HepG2 (cell line): ENCODE results near the gene PSMA7. TPM values are rescaled to one million over a fixed set of nuclear protein-coding genes. Genes with fewer than 3 reads are reported as not detected.

ENCODE experiments used
- ETV6 ChIP-seq: sonication (generic); formaldehyde crosslinking; conservative IDR thresholded peaks from 2 replicates; pipeline ENCODE4 v1.4.0; 2020; ENCODE audit warnings: missing genetic modification reagents
- GABPA ChIP-seq, 2 experiments: IDR thresholded peaks; 2 replicates each; pipeline ENCODE4 v1.6.1; 2011 to 2016; ENCODE audit warnings: low read depth in 2 of 2, low read length in 1 of 2, missing biosample characterization in 1 of 2, missing genetic modification characterization in 1 of 2
- GFI1 ChIP-seq: sonication (generic); formaldehyde crosslinking; IDR thresholded peaks from 2 replicates; pipeline ENCODE4 v1.5.0; 2020; ENCODE audit warnings: missing genetic modification reagents, mild to moderate bottlenecking, borderline replicate concordance
- HHEX ChIP-seq: IDR thresholded peaks from 2 replicates; pipeline ENCODE4 v1.6.1; 2016; ENCODE audit warnings: control low read depth
- MXI1 ChIP-seq: IDR thresholded peaks from 3 replicates; pipeline ENCODE4 v1.6.1; 2012; ENCODE audit warnings: low read depth, low read length, inconsistent platforms, borderline replicate concordance
- NFKBIZ ChIP-seq: IDR thresholded peaks from 2 replicates; pipeline ENCODE4 v1.6.1; 2018; ENCODE audit warnings: missing genetic modification reagents, missing compliant biosample characterization
- SKI ChIP-seq: fragments of 450-650 bp; IDR thresholded peaks from one replicate; pipeline ENCODE4 v1.6.1; 2018; ENCODE audit warnings: mild to moderate bottlenecking; ENCODE audit not compliant: partially characterized antibody
- THYN1 ChIP-seq: sonication (generic); formaldehyde crosslinking; IDR thresholded peaks from 2 replicates; pipeline ENCODE4 v1.8.1; 2023; ENCODE audit warnings: low read depth, mild to moderate bottlenecking, moderate library complexity, missing genetic modification reagents, borderline replicate concordance
- ZFP36 ChIP-seq: fragments of 150-350 bp; IDR thresholded peaks from 2 replicates; pipeline ENCODE4 v1.6.1; 2018; ENCODE audit warnings: borderline replicate concordance, low read length, low read depth; ENCODE audit not compliant: partially characterized antibody
- ZNF557 ChIP-seq: sonication (generic); formaldehyde crosslinking; IDR thresholded peaks from 2 replicates; pipeline ENCODE4 v1.4.0; 2020; ENCODE audit warnings: missing genetic modification reagents
- ZNF570 ChIP-seq: sonication (generic); formaldehyde crosslinking; IDR thresholded peaks from 2 replicates; pipeline ENCODE4 v1.4.0; 2020; ENCODE audit warnings: mild to moderate bottlenecking, missing genetic modification reagents, borderline replicate concordance
- ZNF660 ChIP-seq: sonication (generic); formaldehyde crosslinking; IDR thresholded peaks from 2 replicates; pipeline ENCODE4 v1.5.1; 2020; ENCODE audit warnings: mild to moderate bottlenecking, low read depth, missing genetic modification reagents, borderline replicate concordance
- ZNF713 ChIP-seq: sonication (generic); formaldehyde crosslinking; IDR thresholded peaks from 2 replicates; pipeline ENCODE4 v1.4.0; 2020; ENCODE audit warnings: mild to moderate bottlenecking, missing genetic modification reagents
- ZNF782 ChIP-seq: sonication (generic); formaldehyde crosslinking; IDR thresholded peaks from 2 replicates; pipeline ENCODE4 v1.4.0; 2020; ENCODE audit warnings: missing genetic modification reagents, mild to moderate bottlenecking, borderline replicate concordance
- ZNF83 ChIP-seq: sonication (generic); formaldehyde crosslinking; IDR thresholded peaks from 2 replicates; pipeline ENCODE4 v1.4.0; 2020; ENCODE audit warnings: missing genetic modification reagents, mild to moderate bottlenecking, borderline replicate concordance
- ZNF850 ChIP-seq: sonication (generic); formaldehyde crosslinking; conservative IDR thresholded peaks from 2 replicates; pipeline ENCODE4 v1.9.0; 2021; ENCODE audit warnings: mild to moderate bottlenecking, missing genetic modification reagents
- polyA plus RNA-seq, 8 experiments: library from polyadenylated mRNA; depleted of rRNA in 3 of 8; stranded (reverse) in 7 of 8; unstranded in 1 of 8; fragments of >200 nt; fragmentation: Illumina TruSeq in 4 of 8; extraction: Trizol in 4 of 8; gene quantifications; 2 replicates each; pipeline versions ENCODE4 v1.2.1 to v1.2.3, GENCODE V29; 2011 to 2016; ENCODE audit warnings: low read depth in 4 of 8, missing spikeins in 1 of 8, mixed read lengths in 1 of 8; ENCODE audit not compliant: insufficient read depth in 1 of 8
- total RNA-seq, 5 experiments: library from RNA; depleted of rRNA; stranded (reverse); fragments of >200 nt; fragmentation: Illumina TruSeq; extraction: Trizol; gene quantifications; 2 replicates each; pipeline ENCODE4 v1.2.3, GENCODE V29; 2016; ENCODE audit warnings: low read depth in 1 of 5
- TF ChIP-seq, protein P1 (sequence below): sonication (generic); formaldehyde crosslinking; IDR thresholded peaks from 2 replicates; pipeline ENCODE4 v1.5.0; 2020; ENCODE audit warnings: mild to moderate bottlenecking, missing genetic modification reagents
- TF ChIP-seq, protein P2 (sequence below): sonication (generic); formaldehyde crosslinking; IDR thresholded peaks from 2 replicates; pipeline ENCODE4 v1.5.0; 2020; ENCODE audit warnings: missing genetic modification reagents, mild to moderate bottlenecking, borderline replicate concordance
- TF ChIP-seq, protein P3 (sequence below): sonication (generic); formaldehyde crosslinking; IDR thresholded peaks from 2 replicates; pipeline ENCODE4 v1.4.0; 2020; ENCODE audit warnings: low read depth, missing genetic modification reagents
- TF ChIP-seq, protein P4 (sequence below): sonication (generic); formaldehyde crosslinking; IDR thresholded peaks from 2 replicates; pipeline ENCODE4; 2020; ENCODE audit warnings: missing genetic modification reagents, mild to moderate bottlenecking, borderline replicate concordance

PSMA7 gene
- total and polyA plus RNA-seq, 2 of the 13 experiments (the other 11 are each of a cell fraction or from before 2014, with no cell fraction given) = 531 to 631 TPM

DNA sequence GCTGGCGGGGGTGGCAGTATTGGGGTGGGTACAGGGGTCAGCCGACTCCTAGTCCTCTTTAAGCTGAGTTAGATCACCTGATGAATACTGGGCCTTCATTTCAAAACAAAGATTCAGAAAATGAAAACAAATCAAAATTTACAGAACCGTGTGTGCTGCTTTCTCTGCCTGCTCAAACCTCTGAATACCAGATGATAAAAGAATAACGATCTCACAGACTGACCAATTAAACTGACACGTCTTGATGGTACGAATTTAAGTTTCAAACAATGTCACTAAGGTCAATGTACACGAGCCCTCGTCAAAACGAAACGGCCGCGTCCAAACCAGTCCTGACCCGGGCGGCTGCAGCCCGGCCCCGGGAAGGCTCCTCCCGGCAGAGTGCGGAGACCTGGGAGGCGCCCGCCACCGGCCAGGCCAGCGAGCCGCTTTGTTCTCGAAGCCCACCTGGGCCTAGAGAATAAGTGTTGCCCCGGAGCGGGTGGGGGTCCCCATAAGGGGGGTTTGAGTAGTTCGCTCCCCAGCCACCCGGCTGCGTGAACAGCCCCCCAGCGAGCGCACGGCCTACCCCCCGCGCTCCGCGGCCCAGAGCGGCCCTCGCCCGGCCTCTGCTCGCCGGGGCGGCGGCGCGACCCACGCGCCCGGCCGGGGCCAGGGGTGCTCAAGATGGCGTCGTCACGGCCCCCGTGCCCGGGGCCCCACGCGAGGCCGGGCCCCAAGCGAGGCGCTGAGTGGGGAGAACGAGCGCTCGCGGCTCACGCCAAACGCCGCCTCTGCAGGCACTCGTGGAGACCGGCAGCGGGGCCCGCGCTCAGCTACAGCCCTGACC is 728 bp downstream of the PSMA7 start (continued):
- TF ChIP-seq ZNF557 (CRISPR knock-in tag) (no peak), ZNF570 (CRISPR knock-in tag) (no peak), GABPA (IDR thresholded peaks at IDR 0.05; ENCODE audit: low read depth, low read length) (no peak), GABPA (CRISPR knock-in tag; IDR thresholded peaks at IDR 0.05; ENCODE audit: low read depth) (no peak), GFI1 (CRISPR knock-in tag) (no peak), ZNF660 (CRISPR knock-in tag) (no peak), NFKBIZ (CRISPR knock-in tag) (no peak), ZNF83 (CRISPR knock-in tag) (0 out of 2 replicates have a peak, but pooled peaks have one; percentile 17), ZNF713 (CRISPR knock-in tag) (no peak), THYN1 (CRISPR knock-in tag) (no peak), SKI (no peak), ZFP36 (no peak), HHEX (CRISPR knock-in tag) (no peak), ZNF850 (CRISPR knock-in tag) (no peak), ZNF782 (CRISPR knock-in tag) (no peak), ETV6 (CRISPR knock-in tag) (no peak), MXI1 (no peak)
- TF ChIP-seq, protein P1, sequence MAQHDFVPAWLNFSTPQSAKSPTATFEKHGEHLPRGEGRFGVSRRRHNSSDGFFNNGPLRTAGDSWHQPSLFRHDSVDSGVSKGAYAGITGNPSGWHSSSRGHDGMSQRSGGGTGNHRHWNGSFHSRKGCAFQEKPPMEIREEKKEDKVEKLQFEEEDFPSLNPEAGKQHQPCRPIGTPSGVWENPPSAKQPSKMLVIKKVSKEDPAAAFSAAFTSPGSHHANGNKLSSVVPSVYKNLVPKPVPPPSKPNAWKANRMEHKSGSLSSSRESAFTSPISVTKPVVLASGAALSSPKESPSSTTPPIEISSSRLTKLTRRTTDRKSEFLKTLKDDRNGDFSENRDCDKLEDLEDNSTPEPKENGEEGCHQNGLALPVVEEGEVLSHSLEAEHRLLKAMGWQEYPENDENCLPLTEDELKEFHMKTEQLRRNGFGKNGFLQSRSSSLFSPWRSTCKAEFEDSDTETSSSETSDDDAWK (CRISPR knock-in tag) = no peak
- TF ChIP-seq, protein P2, sequence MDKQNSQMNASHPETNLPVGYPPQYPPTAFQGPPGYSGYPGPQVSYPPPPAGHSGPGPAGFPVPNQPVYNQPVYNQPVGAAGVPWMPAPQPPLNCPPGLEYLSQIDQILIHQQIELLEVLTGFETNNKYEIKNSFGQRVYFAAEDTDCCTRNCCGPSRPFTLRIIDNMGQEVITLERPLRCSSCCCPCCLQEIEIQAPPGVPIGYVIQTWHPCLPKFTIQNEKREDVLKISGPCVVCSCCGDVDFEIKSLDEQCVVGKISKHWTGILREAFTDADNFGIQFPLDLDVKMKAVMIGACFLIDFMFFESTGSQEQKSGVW (CRISPR knock-in tag) = no peak
- TF ChIP-seq, protein P3, sequence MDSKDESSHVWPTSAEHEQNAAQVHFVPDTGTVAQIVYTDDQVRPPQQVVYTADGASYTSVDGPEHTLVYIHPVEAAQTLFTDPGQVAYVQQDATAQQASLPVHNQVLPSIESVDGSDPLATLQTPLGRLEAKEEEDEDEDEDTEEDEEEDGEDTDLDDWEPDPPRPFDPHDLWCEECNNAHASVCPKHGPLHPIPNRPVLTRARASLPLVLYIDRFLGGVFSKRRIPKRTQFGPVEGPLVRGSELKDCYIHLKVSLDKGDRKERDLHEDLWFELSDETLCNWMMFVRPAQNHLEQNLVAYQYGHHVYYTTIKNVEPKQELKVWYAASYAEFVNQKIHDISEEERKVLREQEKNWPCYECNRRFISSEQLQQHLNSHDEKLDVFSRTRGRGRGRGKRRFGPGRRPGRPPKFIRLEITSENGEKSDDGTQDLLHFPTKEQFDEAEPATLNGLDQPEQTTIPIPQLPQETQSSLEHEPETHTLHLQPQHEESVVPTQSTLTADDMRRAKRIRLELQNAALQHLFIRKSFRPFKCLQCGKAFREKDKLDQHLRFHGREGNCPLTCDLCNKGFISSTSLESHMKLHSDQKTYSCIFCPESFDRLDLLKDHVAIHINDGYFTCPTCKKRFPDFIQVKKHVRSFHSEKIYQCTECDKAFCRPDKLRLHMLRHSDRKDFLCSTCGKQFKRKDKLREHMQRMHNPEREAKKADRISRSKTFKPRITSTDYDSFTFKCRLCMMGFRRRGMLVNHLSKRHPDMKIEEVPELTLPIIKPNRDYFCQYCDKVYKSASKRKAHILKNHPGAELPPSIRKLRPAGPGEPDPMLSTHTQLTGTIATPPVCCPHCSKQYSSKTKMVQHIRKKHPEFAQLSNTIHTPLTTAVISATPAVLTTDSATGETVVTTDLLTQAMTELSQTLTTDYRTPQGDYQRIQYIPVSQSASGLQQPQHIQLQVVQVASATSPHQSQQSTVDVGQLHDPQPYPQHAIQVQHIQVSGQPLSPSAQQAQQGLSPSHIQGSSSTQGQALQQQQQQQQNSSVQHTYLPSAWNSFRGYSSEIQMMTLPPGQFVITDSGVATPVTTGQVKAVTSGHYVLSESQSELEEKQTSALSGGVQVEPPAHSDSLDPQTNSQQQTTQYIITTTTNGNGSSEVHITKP (CRISPR knock-in tag) = no peak
- TF ChIP-seq, protein P4, sequence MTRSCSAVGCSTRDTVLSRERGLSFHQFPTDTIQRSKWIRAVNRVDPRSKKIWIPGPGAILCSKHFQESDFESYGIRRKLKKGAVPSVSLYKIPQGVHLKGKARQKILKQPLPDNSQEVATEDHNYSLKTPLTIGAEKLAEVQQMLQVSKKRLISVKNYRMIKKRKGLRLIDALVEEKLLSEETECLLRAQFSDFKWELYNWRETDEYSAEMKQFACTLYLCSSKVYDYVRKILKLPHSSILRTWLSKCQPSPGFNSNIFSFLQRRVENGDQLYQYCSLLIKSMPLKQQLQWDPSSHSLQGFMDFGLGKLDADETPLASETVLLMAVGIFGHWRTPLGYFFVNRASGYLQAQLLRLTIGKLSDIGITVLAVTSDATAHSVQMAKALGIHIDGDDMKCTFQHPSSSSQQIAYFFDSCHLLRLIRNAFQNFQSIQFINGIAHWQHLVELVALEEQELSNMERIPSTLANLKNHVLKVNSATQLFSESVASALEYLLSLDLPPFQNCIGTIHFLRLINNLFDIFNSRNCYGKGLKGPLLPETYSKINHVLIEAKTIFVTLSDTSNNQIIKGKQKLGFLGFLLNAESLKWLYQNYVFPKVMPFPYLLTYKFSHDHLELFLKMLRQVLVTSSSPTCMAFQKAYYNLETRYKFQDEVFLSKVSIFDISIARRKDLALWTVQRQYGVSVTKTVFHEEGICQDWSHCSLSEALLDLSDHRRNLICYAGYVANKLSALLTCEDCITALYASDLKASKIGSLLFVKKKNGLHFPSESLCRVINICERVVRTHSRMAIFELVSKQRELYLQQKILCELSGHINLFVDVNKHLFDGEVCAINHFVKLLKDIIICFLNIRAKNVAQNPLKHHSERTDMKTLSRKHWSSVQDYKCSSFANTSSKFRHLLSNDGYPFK (CRISPR knock-in tag) = no peak; the same call in 1 of the 2 replicates
